Activated naive CD4-positive, alpha-beta T cell treated with anti-CD3 and anti-CD28 coated beads, Interleukin-2, amount 10 ng/mL, durations not matched to agents 7 days and 5 days (primary cell): Measurements from ENCODE around the gene MYO1E.
"Not testable (repeated sequence)": the region's sequence is repeated elsewhere in the genome, so short reads cannot be mapped to it uniquely, and the experiment has no call there.

Experiments
- CTCF ChIA-PET: fragments of 350-600 bp; sonication (Branson Sonifier 250); formaldehyde crosslinking; loops from one replicate; lab custom pipeline; 2021; ENCODE audit warnings: antibody characterized with exemption; lab: Charles Lee
- DNase-seq: peaks from one replicate; pipeline ENCODE4 v3.0.0-alpha.2; 2020
- H3K27ac Mint-ChIP-seq: one replicate; pipeline ENCODE4 v1.8.0; 2021; ENCODE audit warnings: mild to moderate bottlenecking, moderate library complexity, mixed read lengths
- H3K27me3 Mint-ChIP-seq: one replicate; pipeline ENCODE4 v1.8.0; 2021; ENCODE audit warnings: mild to moderate bottlenecking, mixed read lengths
- H3K36me3 Mint-ChIP-seq: one replicate; pipeline ENCODE4 v1.8.0; 2021; ENCODE audit warnings: mixed read lengths
- H3K4me1 Mint-ChIP-seq: one replicate; pipeline ENCODE4 v1.8.0; 2021; ENCODE audit warnings: mixed read lengths
- H3K4me3 Mint-ChIP-seq: one replicate; pipeline ENCODE4 v1.8.0; 2021; ENCODE audit warnings: mild to moderate bottlenecking, moderate library complexity, mixed read lengths
- H3K9me3 Mint-ChIP-seq: one replicate; pipeline ENCODE4 v1.8.0; 2021; ENCODE audit warnings: mixed read lengths

MYO1E gene

DNA sequence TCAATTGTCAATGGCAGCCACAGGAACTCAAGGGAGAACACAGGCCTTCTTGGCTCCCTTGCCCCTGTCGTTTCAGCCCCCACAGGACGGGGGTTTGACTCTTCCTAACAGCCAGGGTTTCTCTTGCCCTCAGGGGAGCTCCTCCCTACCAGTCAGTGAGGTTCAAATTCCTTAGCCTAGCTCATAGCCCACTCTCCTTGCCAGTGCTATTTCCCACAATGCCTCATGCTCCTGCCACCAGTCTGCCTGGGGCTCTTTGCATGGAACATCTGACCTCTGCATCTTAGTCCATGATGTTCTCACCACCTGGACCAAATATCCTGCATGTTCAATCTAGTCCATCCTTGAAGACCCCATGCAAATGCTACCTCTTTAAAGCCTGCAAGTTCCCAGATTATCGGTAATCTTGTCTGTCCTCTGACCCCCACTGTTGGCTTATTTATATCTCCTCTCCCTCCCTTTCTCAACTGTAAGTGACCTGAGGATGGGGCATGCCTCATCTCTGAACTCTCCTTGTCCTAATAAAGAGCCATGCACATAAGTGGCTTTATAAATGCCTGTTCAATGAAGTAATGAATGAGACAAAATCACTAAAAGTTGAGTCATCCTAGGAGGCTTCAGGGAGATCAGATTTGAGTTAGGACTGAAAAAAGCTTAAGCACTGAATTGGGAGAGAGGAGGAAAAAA is 78.0 kb downstream of the MYO1E start:
- CTCF ChIA-PET = interaction anchor here (0.5 kb wide), 1 partner anchor 386 kb away, joined by 3 read pairs; no protein-coding TSS in a partner anchor
- Mint-ChIP-seq H3K27ac (no peak overlapping the region), H3K36me3 (peaks cover 3% of the 10 kb centered on the region), H3K4me1 (peaks cover 29% of the 10 kb centered on the region), H3K9me3 (no peaks in the 10 kb centered on the region), H3K4me3 (no peak overlapping the region), H3K27me3 (peaks cover 36% of the 10 kb centered on the region)
- no peak for DNase-seq

- Mint-ChIP-seq H3K4me3 (no peak overlapping the region), H3K9me3 (no peaks in the 10 kb centered on the region), H3K27me3 (peaks cover 39% of the 10 kb centered on the region), H3K27ac (no peak overlapping the region), H3K36me3 (peaks cover 3% of the 10 kb centered on the region), H3K4me1 (peaks cover 7% of the 10 kb centered on the region)
- no peak for DNase-seq
- CTCF ChIA-PET = no interaction called here
Measured at GRCh38 chr15:59292442-59293151, 80.1 kb downstream of the MYO1E start.

GRCh38 chr15:59291213-59291549 is 81.5 kb downstream of the MYO1E start:
- DNase-seq = no peak
- peaks cover 36% of the 10 kb centered on the region for H3K27me3 Mint-ChIP-seq
- H3K36me3 Mint-ChIP-seq = peaks cover 3% of the 10 kb centered on the region
- CTCF ChIA-PET = no interaction called here
- H3K9me3 Mint-ChIP-seq = no peaks in the 10 kb centered on the region
- H3K4me1 Mint-ChIP-seq = peaks cover 3% of the 10 kb centered on the region
- no peak overlapping the region for H3K27ac Mint-ChIP-seq
- no peak overlapping the region for H3K4me3 Mint-ChIP-seq

- no peak for DNase-seq
- no peak overlapping the region for H3K27ac Mint-ChIP-seq
- no peaks in the 10 kb centered on the region for H3K9me3 Mint-ChIP-seq
- no peak overlapping the region for H3K4me3 Mint-ChIP-seq
- peaks cover 36% of the 10 kb centered on the region for H3K27me3 Mint-ChIP-seq
- H3K36me3 Mint-ChIP-seq = peaks cover 3% of the 10 kb centered on the region
- peaks cover 2% of the 10 kb centered on the region for H3K4me1 Mint-ChIP-seq
- CTCF ChIA-PET = interaction anchor here (0.5 to 0.6 kb wide), 2 partner anchors 29 to 34 kb away, joined by 3 to 4 read pairs; no protein-coding TSS in a partner anchor
Measured at GRCh38 chr15:59290295-59291212, 82.1 kb downstream of the MYO1E start.

DNA sequence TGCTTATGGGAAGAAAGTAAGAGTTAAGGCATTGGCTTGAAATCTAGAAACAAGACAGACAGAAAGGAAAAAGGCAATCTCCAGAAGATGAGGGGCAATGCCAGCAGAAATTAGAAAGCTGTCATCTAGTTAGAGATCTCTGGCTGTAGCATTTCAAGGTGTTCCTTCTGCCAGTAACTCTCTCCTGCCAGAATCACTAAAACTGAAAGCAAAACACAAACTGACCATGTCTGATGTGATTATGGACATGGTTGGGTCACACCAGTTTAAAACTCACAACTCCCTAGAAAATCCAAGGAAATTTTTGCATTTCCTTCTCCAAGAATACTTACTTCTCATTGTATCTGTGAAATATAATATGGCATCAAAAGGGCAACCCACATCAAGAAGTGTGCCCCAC is 83.1 kb downstream of the MYO1E start:
- CTCF ChIA-PET = no interaction called here
- no peak for DNase-seq
- Mint-ChIP-seq H3K9me3 (no peaks in the 10 kb centered on the region), H3K4me3 (no peak overlapping the region), H3K36me3 (peaks cover 3% of the 10 kb centered on the region), H3K27me3 (peaks cover 27% of the 10 kb centered on the region), H3K27ac (no peak overlapping the region), H3K4me1 (peaks cover 2% of the 10 kb centered on the region)

DNA sequence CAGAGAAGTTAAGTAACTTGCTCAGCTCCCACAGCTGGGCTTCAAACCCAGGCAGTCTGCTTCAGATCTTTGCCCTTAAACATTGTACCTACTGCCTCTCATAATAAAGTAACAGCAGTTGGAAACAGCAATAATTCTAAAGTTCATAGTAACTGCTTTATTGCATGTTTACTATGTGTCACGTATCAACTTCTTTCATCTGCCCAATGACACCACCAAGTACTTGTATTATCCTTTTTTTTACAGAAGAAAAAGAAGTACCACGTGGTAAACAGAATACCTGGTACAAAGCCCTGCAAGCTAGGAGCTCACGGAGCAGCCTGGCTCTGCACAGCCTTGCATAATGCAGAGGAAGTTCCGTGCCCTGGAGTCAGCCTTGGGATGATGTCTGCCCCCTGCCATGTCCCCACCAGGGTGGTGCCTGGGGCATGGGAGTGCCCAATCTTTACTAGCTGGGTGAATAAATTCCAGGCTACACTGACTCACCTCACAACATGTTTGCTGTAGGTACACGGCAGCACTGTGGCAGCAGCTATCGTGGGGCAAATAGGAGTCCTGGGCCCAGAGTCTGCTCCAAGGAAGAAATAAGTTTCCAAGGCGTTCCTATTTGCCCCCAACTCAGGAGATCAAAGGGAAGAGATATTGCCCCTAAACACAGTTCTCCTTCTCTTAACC is 88.8 kb downstream of the MYO1E start:
- no peak for DNase-seq
- Mint-ChIP-seq H3K9me3 (no peaks in the 10 kb centered on the region), H3K4me3 (no peak overlapping the region), H3K27me3 (peaks cover 28% of the 10 kb centered on the region), H3K4me1 (peaks cover 9% of the 10 kb centered on the region), H3K36me3 (peaks cover 3% of the 10 kb centered on the region), H3K27ac (no peak overlapping the region)
- CTCF ChIA-PET = no interaction called here

GRCh38 chr15:59282515-59283337 is 89.9 kb downstream of the MYO1E start:
- peaks cover 9% of the 10 kb centered on the region for H3K4me1 Mint-ChIP-seq
- peaks cover 33% of the 10 kb centered on the region for H3K27me3 Mint-ChIP-seq
- no peak overlapping the region for H3K4me3 Mint-ChIP-seq
- no peaks in the 10 kb centered on the region for H3K36me3 Mint-ChIP-seq
- CTCF ChIA-PET = no interaction called here
- H3K9me3 Mint-ChIP-seq = no peaks in the 10 kb centered on the region
- DNase-seq = no peak
- peak overlapping the region; percentile 67 for H3K27ac Mint-ChIP-seq

DNA sequence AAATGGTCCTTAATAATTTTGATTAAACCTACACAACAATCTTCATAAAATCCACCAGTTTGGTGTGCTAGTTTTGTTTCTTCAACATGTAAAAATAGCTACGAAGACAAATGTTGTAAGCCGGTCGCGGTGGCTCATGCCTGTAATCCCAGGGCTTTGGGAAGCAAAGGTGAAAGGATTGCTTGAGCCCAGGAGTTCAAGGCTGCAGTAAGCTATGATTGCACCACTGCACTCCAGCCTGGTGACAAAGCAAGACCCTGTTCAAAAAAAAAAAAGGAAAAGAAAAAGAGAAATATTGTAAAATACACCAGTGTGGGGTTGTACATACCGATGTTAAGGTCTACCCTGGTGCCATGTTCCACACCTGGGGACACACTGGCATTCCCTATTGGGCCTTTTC is 91.0 kb downstream of the MYO1E start:
- no peaks in the 10 kb centered on the region for H3K9me3 Mint-ChIP-seq
- peaks cover 15% of the 10 kb centered on the region for H3K4me1 Mint-ChIP-seq
- DNase-seq = no peak
- H3K27ac Mint-ChIP-seq = no peak overlapping the region
- no peaks in the 10 kb centered on the region for H3K36me3 Mint-ChIP-seq
- no peak overlapping the region for H3K4me3 Mint-ChIP-seq
- CTCF ChIA-PET = no interaction called here
- peaks cover 40% of the 10 kb centered on the region for H3K27me3 Mint-ChIP-seq

DNA sequence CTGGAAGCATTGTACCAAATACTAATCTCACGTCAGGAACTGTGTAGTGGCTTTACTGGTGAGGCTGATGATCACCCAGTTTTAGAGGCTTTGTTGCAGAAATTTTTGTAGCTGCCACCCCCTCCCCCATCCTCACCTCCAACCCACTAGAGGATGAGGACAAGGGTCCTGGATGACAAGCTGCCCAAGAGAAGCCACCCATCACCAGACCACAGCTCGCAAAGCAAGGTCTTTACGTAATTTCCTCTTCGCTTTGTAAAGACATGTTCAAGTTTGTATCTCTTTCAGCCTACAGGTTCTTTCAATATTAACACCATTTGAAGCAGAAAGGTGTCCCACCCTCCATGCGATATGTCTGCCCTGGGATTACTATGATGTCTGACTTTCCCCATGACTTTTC is 91.8 kb downstream of the MYO1E start:
- no peaks in the 10 kb centered on the region for H3K36me3 Mint-ChIP-seq
- no peaks in the 10 kb centered on the region for H3K9me3 Mint-ChIP-seq
- peaks cover 24% of the 10 kb centered on the region for H3K4me1 Mint-ChIP-seq
- CTCF ChIA-PET = no interaction called here
- H3K27ac Mint-ChIP-seq = no peak overlapping the region
- no peak for DNase-seq
- no peak overlapping the region for H3K4me3 Mint-ChIP-seq
- H3K27me3 Mint-ChIP-seq = peaks cover 46% of the 10 kb centered on the region

DNA sequence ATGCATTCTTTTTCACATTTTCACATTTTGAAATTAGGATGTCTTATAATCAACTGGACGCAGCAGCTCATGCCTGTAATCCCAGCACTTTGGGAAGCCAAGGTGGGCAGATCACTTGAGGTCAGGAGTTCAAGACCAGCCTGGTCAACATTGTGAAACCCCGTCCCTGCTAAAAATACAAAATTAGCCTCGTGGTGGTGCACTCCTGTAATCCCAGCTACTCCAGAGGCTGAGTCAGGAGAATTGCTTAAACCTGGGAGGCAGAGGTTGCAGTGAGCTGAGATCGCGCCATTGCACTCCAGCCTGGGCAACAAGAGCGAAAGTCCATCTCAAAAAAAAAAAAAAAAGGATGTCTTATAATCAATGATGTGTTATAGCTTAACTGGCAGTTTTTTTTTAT is 92.4 kb downstream of the MYO1E start:
- H3K4me1 Mint-ChIP-seq = peaks cover 29% of the 10 kb centered on the region
- not testable (repeated sequence) for DNase-seq, H3K9me3 Mint-ChIP-seq, H3K36me3 Mint-ChIP-seq, H3K27ac Mint-ChIP-seq, H3K4me3 Mint-ChIP-seq
- H3K27me3 Mint-ChIP-seq = peaks cover 52% of the 10 kb centered on the region
- CTCF ChIA-PET = interaction anchor here (0.8 kb wide), 1 partner anchor 33 kb away, joined by 3 read pairs; no protein-coding TSS in a partner anchor

GRCh38 chr15:59279023-59279422 is 93.6 kb downstream of the MYO1E start:
- CTCF ChIA-PET = no interaction called here
- no peaks in the 10 kb centered on the region for H3K9me3 Mint-ChIP-seq
- H3K27ac Mint-ChIP-seq = no peak overlapping the region

GRCh38 chr15:59278120-59278519 is 94.6 kb downstream of the MYO1E start:
- no peaks in the 10 kb centered on the region for H3K9me3 Mint-ChIP-seq
- H3K36me3 Mint-ChIP-seq = no peaks in the 10 kb centered on the region
- H3K4me3 Mint-ChIP-seq = no peak overlapping the region
- H3K27me3 Mint-ChIP-seq = peaks cover 55% of the 10 kb centered on the region
- CTCF ChIA-PET = no interaction called here
- peaks cover 48% of the 10 kb centered on the region for H3K4me1 Mint-ChIP-seq
- no peak for DNase-seq
- no peak overlapping the region for H3K27ac Mint-ChIP-seq

More at GRCh38 chr15:59279023-59279422, 93.6 kb downstream of the MYO1E start:
- Mint-ChIP-seq H3K27me3 (peaks cover 55% of the 10 kb centered on the region), H3K36me3 (no peaks in the 10 kb centered on the region), H3K4me1 (peaks cover 42% of the 10 kb centered on the region), H3K4me3 (no peak overlapping the region)
- DNase-seq = no peak
